Kidney (tissue), 14 donors: ENCODE measurements around the gene LINGO1. TPM values are rescaled to one million over a fixed set of nuclear protein-coding genes. Genes with fewer than 3 reads are reported as not detected.
A peak's percentile ranks its signal among the peaks of the same experiment; 100 is the strongest.

ENCODE experiments used
- DNase-seq, 5 donors: peaks; one replicate each; pipeline ENCODE4 v3.0.0-alpha.2; 2013 to 2020
- FAIRE-seq: peaks from 2 replicates; lab custom pipeline; 2012; peaks lifted over from hg19 to GRCh38; lab: Jason Lieb, UNC
- H3K27ac ChIP-seq, 2 donors: one replicate each; pipeline ENCODE4 v1.7.0; 2013; ENCODE audit warnings: low read depth in 2 of 2, low read length in 2 of 2, inconsistent platforms in 1 of 2
- H3K27me3 ChIP-seq: one replicate; pipeline ENCODE4 v1.7.1; 2013; ENCODE audit warnings: low read length, inconsistent platforms; ENCODE audit not compliant: control insufficient read depth, insufficient read depth
- H3K36me3 ChIP-seq, 3 donors: one replicate each; pipeline versions ENCODE4 v1.7.0 to v1.7.1; 2013; ENCODE audit warnings: low read length in 3 of 3, control low read depth in 1 of 3, inconsistent platforms in 1 of 3; ENCODE audit not compliant: insufficient read depth in 3 of 3, control insufficient read depth in 2 of 3
- H3K4me1 ChIP-seq, 3 donors: one replicate each; pipeline versions ENCODE4 v1.7.0 to v1.7.1; 2013; ENCODE audit warnings: low read length in 3 of 3, inconsistent platforms in 1 of 3, low read depth in 1 of 3; ENCODE audit not compliant: control insufficient read depth in 2 of 3, insufficient read depth in 2 of 3
- H3K4me3 ChIP-seq, 3 donors: one replicate each; pipeline versions ENCODE4 v1.7.0 to v1.8.1; 2013; ENCODE audit warnings: low read length in 3 of 3, control low read depth in 1 of 3, inconsistent platforms in 1 of 3
- H3K9ac ChIP-seq, 3 donors: one replicate each; pipeline versions ENCODE4 v1.7.0 to v1.7.1; 2013; ENCODE audit warnings: low read length in 3 of 3, control low read depth in 1 of 3, inconsistent platforms in 1 of 3
- H3K9me3 ChIP-seq, 3 donors: one replicate each; pipeline versions ENCODE4 v1.7.0 to v1.7.1; 2013; ENCODE audit warnings: low read length in 3 of 3, control low read depth in 1 of 3, inconsistent platforms in 1 of 3; ENCODE audit not compliant: control insufficient read depth in 2 of 3, insufficient read depth in 1 of 3
- CTCF ChIP-seq: IDR thresholded peaks from 3 replicates; pipeline ENCODE4 v1.5.1; 2012; ENCODE audit warnings: mild to moderate bottlenecking, moderate library complexity, borderline replicate concordance; ENCODE audit not compliant: insufficient read depth; ENCODE audit errors: extremely low read depth
- intact Hi-C: fragments of 100-400 bp; cut with DNase I; formaldehyde crosslinking; loops from one replicate; pipeline ENCODE4 v1.11.1; 2022
- polyA plus RNA-seq: library from polyadenylated mRNA; stranded (reverse); fragments of 350-450 nt; fragmentation: Illumina TruSeq; extraction: RNeasy Lipid Tissue Mini Kit (QIAGEN cat#74804); gene quantifications from one replicate; pipeline ENCODE4 v1.2.3, GENCODE V29; 2014; ENCODE audit warnings: low read depth, low replicate concordance; ENCODE audit not compliant: insufficient read depth
- total RNA-seq: library from RNA; stranded (reverse); fragmentation: NEBNext Ultra II Directional; extraction: Animal tissue kit (Norgen Biotek cat#: 25700); gene quantifications from one replicate; pipeline ENCODE4 v1.2.1, GENCODE V29; 2021
- donor health status: control.
- donor health status: control.
- donor health status: control.
- donor health status: control.
- donor health status: control.
- donor health status: DM: yes; HTN: yes; CAD: no.
- donor health status: Normal renal cell carcinoma (clear cell type).

The LINGO1 gene
- total and polyA plus RNA-seq, 2 donors from 2014 or later: 3.9 to 6.8 TPM

GRCh38 chr15:77572186-77572585 is 60.5 kb downstream of the LINGO1 start:
- no peak for TF ChIP-seq CTCF
- H3K27me3 ChIP-seq: no peaks in the 10 kb centered on the region
- intact Hi-C loops: no loop called here
- no peak overlapping the region for H3K27ac ChIP-seq
- peaks cover 0 to 4% (median 2%) of the 10 kb centered on the region in 3 donors for H3K4me1 ChIP-seq
- no peak overlapping the region for H3K9ac ChIP-seq
- FAIRE-seq (no peak), DNase-seq (peak in 1 of 5 donors; percentile 59)
- no peaks in the 10 kb centered on the region for H3K9me3 ChIP-seq
- no peak overlapping the region for H3K4me3 ChIP-seq
- H3K36me3 ChIP-seq: no peaks in the 10 kb centered on the region

GRCh38 chr15:77571741-77572140 is 61.0 kb downstream of the LINGO1 start:
- TF ChIP-seq CTCF: no peak
- H3K4me1 ChIP-seq: peaks cover 0 to 4% (median 2%) of the 10 kb centered on the region in 3 donors
- H3K36me3 ChIP-seq: no peaks in the 10 kb centered on the region
- no peak overlapping the region for H3K9ac ChIP-seq
- no peaks in the 10 kb centered on the region for H3K9me3 ChIP-seq
- H3K4me3 ChIP-seq: no peak overlapping the region
- H3K27ac ChIP-seq: no peak overlapping the region
- no peaks in the 10 kb centered on the region for H3K27me3 ChIP-seq
- peak in 1 of 5 donors; percentile 69 for DNase-seq
- FAIRE-seq: no peak
- intact Hi-C loops: no loop called here

GRCh38 chr15:77571181-77571580 is 61.5 kb downstream of the LINGO1 start:
- TF ChIP-seq CTCF: no peak

GRCh38 chr15:77569729-77570125 is 63.0 kb downstream of the LINGO1 start:
- DNase-seq: peak; percentile 66 to 95 (median 87)
- no peak overlapping the region for H3K27ac ChIP-seq

More at GRCh38 chr15:77571181-77571580, 61.5 kb downstream of the LINGO1 start:
- H3K27ac ChIP-seq: no peak overlapping the region
- FAIRE-seq: no peak
- H3K27me3 ChIP-seq: no peaks in the 10 kb centered on the region
- peak in 1 of 5 donors; percentile 58 for DNase-seq
- H3K9me3 ChIP-seq: no peaks in the 10 kb centered on the region
- H3K4me1 ChIP-seq: peaks cover 0 to 4% (median 2%) of the 10 kb centered on the region in 3 donors
- no peak overlapping the region for H3K9ac ChIP-seq
- H3K4me3 ChIP-seq: no peak overlapping the region
- intact Hi-C loops: no loop called here
- H3K36me3 ChIP-seq: no peaks in the 10 kb centered on the region

More at GRCh38 chr15:77569729-77570125, 63.0 kb downstream of the LINGO1 start:
- Histone ChIP-seq H3K4me3 (no peak overlapping the region), H3K4me1 (peaks cover 0 to 4% (median 2%) of the 10 kb centered on the region in 3 donors), H3K9ac (no peak overlapping the region), H3K9me3 (no peaks in the 10 kb centered on the region), H3K27me3 (no peaks in the 10 kb centered on the region), H3K36me3 (no peaks in the 10 kb centered on the region)
- FAIRE-seq: no peak
- intact Hi-C loops: no loop called here
- no peak for TF ChIP-seq CTCF
